Activated naive CD8-positive, alpha-beta T cell treated with anti-CD3 and anti-CD28 coated beads, Interleukin-2, amount 10 ng/mL, durations not matched to agents 7 days and 5 days (primary cell): ENCODE results near the gene TMEM92. TPM values are rescaled to one million over a fixed set of nuclear protein-coding genes. Genes with fewer than 3 reads are reported as not detected.
A peak's percentile ranks its signal among the peaks of the same experiment; 100 is the strongest.

Experiments
- ATAC-seq: fragments of 150-1000 bp; cut with Tn5 transposase; one replicate; pipeline ENCODE4 v1.10.0; 2021; ENCODE audit warnings: low read depth, moderate library complexity
- POLR2A ChIA-PET: fragments of 350-600 bp; sonication (Branson Sonifier 250); formaldehyde crosslinking; loops from one replicate; lab custom pipeline; 2021; ENCODE audit warnings: antibody characterized with exemption; lab: Charles Lee
- DNase-seq: peaks from one replicate; pipeline ENCODE4 v3.0.0; 2021
- H3K27ac Mint-ChIP-seq: one replicate; pipeline ENCODE4 v1.8.0; 2022; ENCODE audit warnings: mild to moderate bottlenecking, mixed read lengths
- H3K27me3 Mint-ChIP-seq: one replicate; pipeline ENCODE4 v1.8.0; 2022; ENCODE audit warnings: mild to moderate bottlenecking, moderate library complexity, mixed read lengths
- H3K36me3 Mint-ChIP-seq: one replicate; pipeline ENCODE4 v1.8.0; 2021; ENCODE audit warnings: mild to moderate bottlenecking, mixed read lengths
- H3K4me1 Mint-ChIP-seq: one replicate; pipeline ENCODE4 v1.8.0; 2021; ENCODE audit warnings: mixed read lengths
- H3K4me3 Mint-ChIP-seq: one replicate; pipeline ENCODE4 v1.8.0; 2022; ENCODE audit warnings: mild to moderate bottlenecking, moderate library complexity, mixed read lengths
- H3K9me3 Mint-ChIP-seq: one replicate; pipeline ENCODE4 v1.8.0; 2021; ENCODE audit warnings: mixed read lengths
- total RNA-seq, 2 experiments: library from RNA; stranded (reverse); gene quantifications; one replicate each; pipeline ENCODE4 v1.2.3, GENCODE V29; 2021

Gene TMEM92
- total RNA-seq, 2 experiments from 2014 or later = not detected

DNA sequence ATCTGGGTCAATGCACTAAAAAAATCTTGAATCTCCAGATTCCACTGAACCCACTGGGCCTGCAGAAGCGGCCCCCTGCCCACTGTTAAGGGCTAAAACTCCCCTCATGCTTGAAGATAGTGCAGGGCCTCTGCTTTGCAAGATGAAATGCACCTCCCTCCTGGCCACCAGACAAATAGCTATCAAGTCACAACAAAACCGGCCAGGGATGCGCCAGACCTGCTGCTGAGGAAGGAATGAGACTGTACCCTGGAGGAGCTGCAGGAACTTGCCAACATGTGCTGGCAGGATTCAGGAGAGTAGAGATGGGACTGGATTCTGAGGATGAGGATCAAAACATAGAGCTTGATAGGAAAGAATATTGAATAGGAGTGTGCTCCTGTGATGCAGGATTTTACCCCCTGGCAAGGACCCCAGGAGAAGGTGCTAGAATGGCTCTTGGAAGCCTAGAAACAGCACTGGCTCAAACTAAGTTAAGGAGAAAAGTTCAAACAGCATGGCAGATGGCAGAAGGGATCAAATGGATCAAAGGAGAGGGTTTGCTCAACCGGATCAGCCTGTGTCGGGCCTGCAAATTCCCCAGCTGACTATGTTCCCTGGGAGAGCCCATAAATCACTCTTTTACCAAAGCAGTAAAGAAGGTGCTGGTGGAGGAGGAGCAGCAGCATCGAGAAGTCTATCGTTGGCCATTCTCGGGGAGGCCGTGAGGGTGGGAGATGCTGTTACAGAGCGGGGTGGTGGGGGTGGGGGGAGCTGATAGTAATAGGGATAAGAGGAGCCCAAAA lies 44.4 kb downstream of the TMEM92 start:
- Mint-ChIP-seq H3K27ac (no peak overlapping the region), H3K36me3 (no peaks in the 10 kb centered on the region), H3K4me1 (no peaks in the 10 kb centered on the region), H3K4me3 (no peak overlapping the region), H3K9me3 (no peaks in the 10 kb centered on the region), H3K27me3 (peaks cover 16% of the 10 kb centered on the region)
- no peak for DNase-seq
- ATAC-seq = no peak
- POLR2A ChIA-PET = no interaction called here

DNA sequence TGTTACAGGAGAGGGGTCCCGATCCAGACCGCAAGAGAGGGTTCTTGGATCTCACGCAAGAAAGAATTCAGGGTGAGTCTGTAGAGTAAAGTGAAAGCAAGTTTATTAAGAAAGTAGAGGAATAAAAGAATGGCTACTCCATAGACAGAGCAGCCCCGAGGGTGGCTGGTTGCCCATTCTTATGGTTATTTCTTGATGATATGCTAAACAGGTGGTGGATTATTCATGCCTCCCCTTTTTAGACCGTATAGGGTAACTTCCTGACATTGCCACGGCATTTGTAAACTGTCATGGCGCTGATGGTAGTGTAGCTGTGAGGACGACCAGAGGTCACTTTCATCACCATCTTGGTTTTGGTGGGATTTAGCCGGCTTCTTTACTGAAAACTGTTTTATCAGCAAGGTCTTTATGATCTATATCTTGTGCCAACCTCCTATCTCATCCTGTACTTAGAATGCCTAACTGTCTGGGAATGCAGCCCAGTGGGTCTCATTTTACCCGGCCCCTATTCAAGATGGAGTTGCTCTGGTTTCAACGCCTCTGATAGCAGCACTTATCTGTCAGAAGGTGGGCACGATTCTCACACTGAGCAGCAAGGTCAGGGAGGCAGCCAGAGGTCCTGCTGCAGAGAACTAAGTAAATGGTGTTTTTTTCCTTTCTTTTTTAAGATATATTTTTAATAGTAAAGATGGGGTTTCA lies 45.2 kb downstream of the TMEM92 start:
- ATAC-seq (no peak), DNase-seq (no peak)
- Mint-ChIP-seq H3K9me3 (no peaks in the 10 kb centered on the region), H3K4me1 (no peaks in the 10 kb centered on the region), H3K27me3 (peaks cover 9% of the 10 kb centered on the region), H3K4me3 (no peak overlapping the region), H3K27ac (peak overlapping the region; percentile 44), H3K36me3 (no peaks in the 10 kb centered on the region)
- POLR2A ChIA-PET = no interaction called here

DNA sequence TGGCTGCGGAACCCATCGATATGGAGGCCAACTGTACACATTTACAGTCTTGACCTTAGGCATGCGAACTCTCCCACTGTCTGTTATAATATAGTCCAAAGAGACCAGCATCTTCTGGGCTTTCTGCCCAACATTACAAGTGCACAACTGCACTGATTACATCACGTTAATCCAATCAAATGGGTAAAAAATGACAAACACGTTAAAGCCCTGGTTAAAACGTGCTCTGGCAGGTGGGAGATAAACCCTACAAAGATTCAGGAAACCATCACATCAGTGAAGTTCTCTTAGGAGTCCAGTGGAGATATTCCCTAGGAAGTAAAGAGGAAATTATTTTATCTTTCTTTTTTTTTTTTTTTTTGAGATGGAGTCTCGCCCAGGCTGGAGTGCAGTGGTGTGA lies 48.0 kb downstream of the TMEM92 start:
- no peak for ATAC-seq
- Mint-ChIP-seq H3K27me3 (peaks cover 5% of the 10 kb centered on the region), H3K4me1 (no peaks in the 10 kb centered on the region), H3K9me3 (no peaks in the 10 kb centered on the region), H3K27ac (no peak overlapping the region), H3K36me3 (no peaks in the 10 kb centered on the region), H3K4me3 (no peak overlapping the region)
- POLR2A ChIA-PET = no interaction called here
- no peak for DNase-seq

DNA sequence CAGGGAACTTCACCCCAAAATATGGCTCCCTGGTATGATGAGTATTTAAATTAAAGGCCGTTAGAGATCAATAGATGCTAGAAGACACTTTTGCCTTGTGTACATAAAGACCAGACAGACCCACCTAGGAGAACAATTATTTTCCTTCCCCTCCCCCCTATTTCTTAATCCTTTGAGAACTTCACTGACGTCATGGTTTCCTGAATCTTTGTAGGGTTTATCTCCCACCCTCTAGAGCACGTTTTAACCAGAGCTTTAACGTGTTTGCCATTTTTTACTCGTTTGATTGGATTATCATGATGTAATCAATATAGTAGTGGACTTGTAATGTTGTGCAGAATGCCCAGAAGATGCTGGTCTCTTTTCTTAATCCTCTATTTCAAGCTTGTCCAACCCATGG lies 48.8 kb downstream of the TMEM92 start:
- DNase-seq (no peak), ATAC-seq (no peak)
- POLR2A ChIA-PET = no interaction called here
- no peaks in the 10 kb centered on the region for H3K4me1 Mint-ChIP-seq
- H3K9me3 Mint-ChIP-seq = no peaks in the 10 kb centered on the region
- no peaks in the 10 kb centered on the region for H3K36me3 Mint-ChIP-seq
- no peak overlapping the region for H3K27ac Mint-ChIP-seq
- H3K4me3 Mint-ChIP-seq = no peak overlapping the region
- H3K27me3 Mint-ChIP-seq = peaks cover 5% of the 10 kb centered on the region

DNA sequence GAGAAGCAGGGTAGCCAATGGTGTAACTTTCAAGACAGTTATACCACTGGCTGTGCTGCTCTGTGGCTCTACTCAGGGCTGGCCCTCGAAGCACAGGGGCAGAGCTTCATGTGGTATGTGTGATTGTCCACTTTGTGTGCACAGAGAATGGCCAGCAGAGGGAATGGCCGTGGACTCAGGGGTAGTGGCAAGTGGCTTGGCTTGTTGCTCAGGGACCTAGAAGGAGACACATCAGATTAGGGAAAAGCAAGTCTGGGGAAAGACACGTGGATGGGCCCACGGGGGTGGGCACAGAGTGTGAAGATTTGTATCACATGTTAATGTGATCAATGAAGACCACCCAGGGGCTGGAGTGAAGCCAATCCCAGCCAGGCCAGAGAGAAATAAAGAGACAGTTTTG lies 51.6 kb downstream of the TMEM92 start:
- H3K4me3 Mint-ChIP-seq = no peak overlapping the region
- H3K27me3 Mint-ChIP-seq = no peaks in the 10 kb centered on the region
- POLR2A ChIA-PET = no interaction called here
- ATAC-seq (no peak), DNase-seq (no peak)
- no peaks in the 10 kb centered on the region for H3K9me3 Mint-ChIP-seq
- no peak overlapping the region for H3K27ac Mint-ChIP-seq
- no peaks in the 10 kb centered on the region for H3K36me3 Mint-ChIP-seq
- H3K4me1 Mint-ChIP-seq = no peaks in the 10 kb centered on the region

DNA sequence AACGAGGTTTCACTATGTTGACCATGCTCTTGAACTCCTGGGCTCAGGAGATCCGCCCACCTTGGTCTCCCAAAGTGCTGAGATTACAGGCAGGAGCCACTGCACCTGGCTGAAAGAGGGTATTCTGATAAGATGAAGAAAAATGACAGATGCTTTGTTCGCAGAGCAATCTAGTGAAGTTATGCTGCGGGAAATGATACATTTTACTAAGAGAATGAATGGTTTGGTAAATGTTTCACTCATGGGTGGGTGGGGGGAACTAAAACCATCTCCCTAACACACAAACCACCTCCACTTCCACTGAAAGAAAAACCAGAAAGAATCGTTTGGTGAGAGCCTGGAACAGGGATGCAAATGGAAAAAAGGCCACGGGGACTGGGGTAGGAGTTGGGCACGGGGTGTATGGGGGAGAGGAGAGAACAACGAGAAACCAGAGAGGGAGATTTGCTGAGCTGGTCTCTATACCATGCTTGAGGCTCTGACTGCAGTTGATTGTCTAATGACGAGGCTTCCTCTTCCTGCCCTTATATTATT lies 52.6 kb downstream of the TMEM92 start:
- ATAC-seq = no peak
- Mint-ChIP-seq H3K27ac (no peak overlapping the region), H3K4me3 (no peak overlapping the region), H3K36me3 (no peaks in the 10 kb centered on the region), H3K27me3 (peaks cover under 1% of the 10 kb centered on the region), H3K9me3 (no peaks in the 10 kb centered on the region), H3K4me1 (no peaks in the 10 kb centered on the region)
- POLR2A ChIA-PET = no interaction called here
- DNase-seq = no peak

DNA sequence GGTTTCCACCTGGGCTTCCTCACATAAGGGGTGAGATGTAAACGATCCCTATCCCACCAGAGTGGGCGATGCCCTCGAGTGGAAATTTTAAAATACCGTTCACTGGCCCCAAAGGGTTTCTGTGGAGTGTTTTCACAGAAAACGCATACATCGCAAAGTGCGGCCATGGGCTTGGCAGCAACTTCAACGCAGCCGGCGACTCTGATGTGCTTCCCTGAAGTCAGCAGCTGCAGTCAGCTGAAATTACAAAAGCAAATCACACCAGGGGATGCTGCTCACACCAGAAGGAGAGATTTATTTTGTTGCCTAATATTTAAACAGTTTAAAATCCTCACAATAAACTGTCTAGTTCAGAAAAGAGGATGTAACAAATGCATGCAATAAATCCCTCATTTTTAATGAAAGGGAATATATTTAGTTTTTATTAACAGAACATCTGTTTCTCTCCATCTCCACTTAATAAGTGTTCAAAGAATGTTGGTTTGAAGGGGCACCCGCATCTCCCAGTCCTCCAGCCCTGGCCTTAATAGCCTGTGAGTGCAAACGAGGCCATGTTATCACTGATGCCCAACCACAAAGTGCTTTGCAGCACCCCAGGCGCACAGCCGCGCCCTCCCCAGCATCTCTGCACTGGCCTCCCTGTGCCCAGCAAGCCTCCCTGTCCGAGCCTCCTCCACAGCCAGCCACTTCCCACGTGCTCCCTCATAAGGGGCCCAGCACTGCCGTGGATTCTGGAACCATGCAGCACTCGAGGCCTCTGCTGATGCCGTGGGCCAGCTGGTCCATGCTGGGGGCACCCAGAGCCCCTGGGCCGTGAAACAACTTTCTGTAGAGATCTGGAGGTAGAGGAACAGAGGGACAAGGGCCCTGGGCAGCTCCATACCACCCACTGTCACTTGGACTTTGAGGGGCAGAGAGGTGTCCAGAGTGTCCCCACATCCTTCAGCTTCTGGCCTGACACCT lies 54.4 kb downstream of the TMEM92 start:
- peaks cover 2% of the 10 kb centered on the region for H3K4me1 Mint-ChIP-seq
- no peaks in the 10 kb centered on the region for H3K36me3 Mint-ChIP-seq
- peaks cover 9% of the 10 kb centered on the region for H3K27me3 Mint-ChIP-seq
- no peak overlapping the region for H3K4me3 Mint-ChIP-seq
- ATAC-seq = no peak
- POLR2A ChIA-PET = interaction anchor here (1.1 kb wide), 1 partner anchor 8 kb away, joined by 3 read pairs; no protein-coding TSS in a partner anchor
- no peaks in the 10 kb centered on the region for H3K9me3 Mint-ChIP-seq
- DNase-seq = no peak
- H3K27ac Mint-ChIP-seq = no peak overlapping the region

DNA sequence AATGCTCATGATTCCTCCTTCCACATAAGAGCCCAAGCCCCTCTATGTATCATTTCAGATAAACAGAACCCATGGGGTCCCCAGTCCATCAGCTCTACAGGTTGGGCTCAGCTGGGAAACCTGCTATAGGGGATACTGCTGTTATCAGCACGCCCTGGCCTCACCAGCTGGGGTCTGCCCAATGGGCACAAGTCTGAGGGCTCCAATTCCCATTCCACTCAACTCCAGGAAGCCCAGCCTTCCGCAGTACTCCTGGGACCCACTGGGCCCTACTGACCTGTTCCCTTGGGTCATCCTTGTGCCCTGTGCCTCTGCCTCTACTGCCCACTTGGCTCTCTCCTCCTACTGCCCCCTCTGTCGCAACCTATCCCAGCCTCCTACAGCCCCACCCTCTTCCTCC lies 55.5 kb downstream of the TMEM92 start:
- Mint-ChIP-seq H3K4me1 (peaks cover 5% of the 10 kb centered on the region), H3K27me3 (peaks cover 10% of the 10 kb centered on the region), H3K4me3 (no peak overlapping the region), H3K27ac (no peak overlapping the region), H3K9me3 (no peaks in the 10 kb centered on the region), H3K36me3 (no peaks in the 10 kb centered on the region)
- ATAC-seq (no peak), DNase-seq (no peak)
- POLR2A ChIA-PET = interaction anchor here (1.1 kb wide), 1 partner anchor 9 kb away, joined by 3 read pairs; no protein-coding TSS in a partner anchor

DNA sequence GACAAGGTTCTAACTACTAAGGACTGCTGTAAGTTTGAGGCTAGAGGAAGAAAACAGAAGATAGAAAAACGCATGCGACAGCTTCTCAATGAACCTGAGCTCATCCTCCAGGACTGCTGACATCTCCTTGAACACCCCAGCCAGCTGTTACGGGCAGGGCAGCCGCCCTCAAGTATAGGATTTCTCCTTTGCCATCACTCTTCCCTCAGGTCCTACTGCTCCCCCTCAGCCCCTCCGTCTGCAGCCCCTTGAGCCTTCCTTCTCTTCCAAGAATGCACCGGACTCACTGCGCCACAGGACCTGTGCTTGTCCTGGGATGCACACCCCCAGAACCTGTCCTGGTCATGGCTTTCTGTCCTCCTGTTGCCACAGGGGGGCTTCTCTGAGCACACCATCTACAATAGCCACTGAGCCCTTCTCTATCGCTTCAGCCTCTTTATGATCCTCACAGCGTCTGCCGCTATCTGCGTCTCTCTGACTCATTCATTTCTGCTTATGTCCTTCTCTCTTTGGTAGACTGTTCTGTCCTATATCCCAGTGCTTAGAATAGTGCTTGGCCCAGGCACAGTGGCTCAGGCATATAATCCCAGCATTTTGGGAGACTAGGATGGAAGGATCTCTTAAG lies 56.0 kb downstream of the TMEM92 start:
- POLR2A ChIA-PET = interaction anchor here (1.1 kb wide), 1 partner anchor 10 kb away, joined by 3 read pairs; no protein-coding TSS in a partner anchor
- H3K4me1 Mint-ChIP-seq = peaks cover 5% of the 10 kb centered on the region
- ATAC-seq = no peak
- H3K36me3 Mint-ChIP-seq = no peaks in the 10 kb centered on the region
- DNase-seq = no peak
- peaks cover 11% of the 10 kb centered on the region for H3K27me3 Mint-ChIP-seq
- H3K27ac Mint-ChIP-seq = no peak overlapping the region
- H3K9me3 Mint-ChIP-seq = no peaks in the 10 kb centered on the region
- no peak overlapping the region for H3K4me3 Mint-ChIP-seq

Other genes starting within 250 kb of the TMEM92 start
- gene ITGA3, start 218.4 kb upstream of the TMEM92 start, total RNA-seq = 10 to 100 TPM in 1 of 2 experiments, 1 to 10 TPM in 1; 6.9 to 14.0 TPM
- 10 to 100 TPM; 24.1 to 26.4 TPM for gene PDK2, start 179.1 kb upstream of the TMEM92 start, total RNA-seq
- gene SAMD14, start 144.3 kb upstream of the TMEM92 start, total RNA-seq = under 1 TPM; 0.11 to 0.19 TPM
- 100 to 1,000 TPM; 114 to 116 TPM for gene PPP1R9B, start 123.8 kb upstream of the TMEM92 start, total RNA-seq
- gene SGCA, start 108.5 kb upstream of the TMEM92 start, total RNA-seq = not detected
- gene COL1A1, start 72.8 kb upstream of the TMEM92 start, total RNA-seq = under 1 TPM; 0.78 to 0.96 TPM
- gene XYLT2, start 71.7 kb downstream of the TMEM92 start, total RNA-seq = 10 to 100 TPM; 29.0 to 31.9 TPM
- gene MRPL27, start 98.7 kb downstream of the TMEM92 start, total RNA-seq = 10 to 100 TPM; 49.6 to 51.0 TPM
- 10 to 100 TPM; 27.3 to 28.8 TPM for gene EME1, start 98.8 kb downstream of the TMEM92 start, total RNA-seq
- gene LRRC59, start 123.1 kb downstream of the TMEM92 start, total RNA-seq = 10 to 100 TPM; 45.0 to 47.1 TPM
- 10 to 100 TPM; 42.1 to 45.0 TPM for gene ACSF2, start 151.8 kb downstream of the TMEM92 start, total RNA-seq
- not detected for gene CHAD, start 194.4 kb downstream of the TMEM92 start, total RNA-seq
- 10 to 100 TPM; 42.7 to 43.5 TPM for gene RSAD1, start 204.4 kb downstream of the TMEM92 start, total RNA-seq
- 1 to 10 TPM; 4.0 to 4.4 TPM for gene MYCBPAP, start 234.0 kb downstream of the TMEM92 start, total RNA-seq